Adipocyte (in vitro differentiated cells): Measurements from ENCODE around the gene MLX.
"Not testable (repeated sequence)": the region's sequence is repeated elsewhere in the genome, so short reads cannot be mapped to it uniquely, and the experiment has no call there.

Experiments used
- DNase-seq: peaks from one replicate; pipeline ENCODE4 v3.0.0-alpha.2; 2015; ENCODE audit warnings: low read depth
- H3K27me3 ChIP-seq: replicated peaks from 2 replicates; pipeline ENCODE4 v1.7.0; 2013; ENCODE audit warnings: mild to moderate bottlenecking, low read length, moderate library complexity; ENCODE audit not compliant: control insufficient read depth, insufficient read depth
- H3K36me3 ChIP-seq: 2 replicates; pipeline ENCODE4 v1.7.0; 2013; ENCODE audit warnings: low read length, mild to moderate bottlenecking, moderate library complexity; ENCODE audit not compliant: control insufficient read depth, insufficient read depth, severe bottlenecking
- H3K4me1 ChIP-seq: 2 replicates; pipeline ENCODE4 v1.7.0; 2013; ENCODE audit warnings: mild to moderate bottlenecking, low read length, moderate library complexity; ENCODE audit not compliant: control insufficient read depth, insufficient read depth
- H3K4me3 ChIP-seq: 2 replicates; pipeline ENCODE4 v1.7.0; 2013; ENCODE audit warnings: mild to moderate bottlenecking, low read length, moderate library complexity
- H3K9ac ChIP-seq: 2 replicates; pipeline ENCODE4 v1.7.0; 2013; ENCODE audit warnings: mild to moderate bottlenecking, low read length, moderate library complexity
- H3K9me3 ChIP-seq: 2 replicates; pipeline ENCODE4 v1.7.0; 2013; ENCODE audit warnings: mild to moderate bottlenecking, low read length, moderate library complexity; ENCODE audit not compliant: control insufficient read depth

Gene MLX

GRCh38 chr17:42586514-42587230, 19.8 kb downstream of the MLX start:
- Histone ChIP-seq H3K9me3 (no peaks in the 10 kb centered on the region), H3K27me3 (no peaks in the 10 kb centered on the region), H3K4me3 (no peak overlapping the region), H3K4me1 (peaks cover 35% of the 10 kb centered on the region), H3K36me3 (peaks cover 95% of the 10 kb centered on the region), H3K9ac (no peak overlapping the region)
- DNase-seq = no peak

- peaks cover 60% of the 10 kb centered on the region for H3K36me3 ChIP-seq
Observed at GRCh38 chr17:42590886-42591285, 24.0 kb downstream of the MLX start.

GRCh38 chr17:42591411-42591810, 24.5 kb downstream of the MLX start:
- no peaks in the 10 kb centered on the region for H3K27me3 ChIP-seq
- H3K9ac ChIP-seq = no peak overlapping the region
- DNase-seq = no peak
- H3K4me3 ChIP-seq = no peak overlapping the region
- H3K9me3 ChIP-seq = no peaks in the 10 kb centered on the region
- peaks cover 56% of the 10 kb centered on the region for H3K36me3 ChIP-seq
- peaks cover 14% of the 10 kb centered on the region for H3K4me1 ChIP-seq

More at GRCh38 chr17:42590886-42591285, 24.0 kb downstream of the MLX start:
- no peak overlapping the region for H3K4me3 ChIP-seq
- no peak overlapping the region for H3K9ac ChIP-seq
- DNase-seq = no peak
- H3K4me1 ChIP-seq = peaks cover 19% of the 10 kb centered on the region
- H3K27me3 ChIP-seq = no peaks in the 10 kb centered on the region
- no peaks in the 10 kb centered on the region for H3K9me3 ChIP-seq

- Histone ChIP-seq H3K9ac (no peak overlapping the region), H3K27me3 (no peaks in the 10 kb centered on the region)
Observed at GRCh38 chr17:42596386-42596785, 29.5 kb downstream of the MLX start.

GRCh38 chr17:42598905-42599304, 32.0 kb downstream of the MLX start:
- Histone ChIP-seq H3K27me3 (no peaks in the 10 kb centered on the region), H3K9me3 (no peaks in the 10 kb centered on the region), H3K9ac (no peak overlapping the region), H3K36me3 (peaks cover 2% of the 10 kb centered on the region), H3K4me3 (no peak overlapping the region), H3K4me1 (peaks cover 10% of the 10 kb centered on the region)
- DNase-seq = no peak

More at GRCh38 chr17:42596386-42596785, 29.5 kb downstream of the MLX start:
- H3K4me3 ChIP-seq = no peak overlapping the region
- peaks cover 8% of the 10 kb centered on the region for H3K36me3 ChIP-seq
- H3K4me1 ChIP-seq = peaks cover 10% of the 10 kb centered on the region
- DNase-seq = no peak
- H3K9me3 ChIP-seq = no peaks in the 10 kb centered on the region

GRCh38 chr17:42603318-42603717, 36.4 kb downstream of the MLX start:
- H3K4me1 ChIP-seq = peaks cover 16% of the 10 kb centered on the region
- DNase-seq = no peak
- no peaks in the 10 kb centered on the region for H3K9me3 ChIP-seq

GRCh38 chr17:42607769-42608168, 40.9 kb downstream of the MLX start:
- H3K9me3 ChIP-seq = no peaks in the 10 kb centered on the region
- peaks cover 11% of the 10 kb centered on the region for H3K36me3 ChIP-seq
- peaks cover 12% of the 10 kb centered on the region for H3K4me1 ChIP-seq
- peak overlapping the region; percentile 95 for H3K4me3 ChIP-seq
- H3K9ac ChIP-seq = peak overlapping the region; percentile 98
- H3K27me3 ChIP-seq = no peaks in the 10 kb centered on the region
- DNase-seq = no peak

More at GRCh38 chr17:42603318-42603717, 36.4 kb downstream of the MLX start:
- no peaks in the 10 kb centered on the region for H3K27me3 ChIP-seq
- no peak overlapping the region for H3K4me3 ChIP-seq
- H3K36me3 ChIP-seq = no peaks in the 10 kb centered on the region
- no peak overlapping the region for H3K9ac ChIP-seq

GRCh38 chr17:42608305-42609181, 41.6 kb downstream of the MLX start:
- Histone ChIP-seq H3K27me3 (no peaks in the 10 kb centered on the region), H3K9ac (peak overlapping the region; percentile 98), H3K4me1 (peaks cover 12% of the 10 kb centered on the region), H3K36me3 (peaks cover 19% of the 10 kb centered on the region), H3K9me3 (no peaks in the 10 kb centered on the region), H3K4me3 (peak overlapping the region; percentile 95)
- peak; percentile 49 for DNase-seq

- Histone ChIP-seq H3K9me3 (no peaks in the 10 kb centered on the region), H3K9ac (peak within 1 kb of the TSS; percentile 98), H3K36me3 (peaks cover 26% of the 10 kb centered on the region), H3K4me3 (peak within 1 kb of the TSS; percentile 95), H3K27me3 (no peaks in the 10 kb centered on the region), H3K4me1 (peaks cover 12% of the 10 kb centered on the region)
- peak; percentile 100 for DNase-seq
Observed at GRCh38 chr17:42609182-42609813, 42.4 kb downstream of the MLX start, which contains the start of the genes RETREG3 and TUBG1. Gene RETREG3, minus strand, starts transcription at chr17:42609374. Its CDS starts 50 bp downstream, at chr17:42609324. Gene TUBG1, plus strand, starts transcription at chr17:42609683. Its CDS starts 55 bp downstream, at chr17:42609738.

- not testable (repeated sequence) for H3K9me3 ChIP-seq, DNase-seq, H3K27me3 ChIP-seq
- Histone ChIP-seq H3K4me1 (peaks cover 12% of the 10 kb centered on the region), H3K9ac (peak overlapping the region; percentile 84), H3K36me3 (peaks cover 34% of the 10 kb centered on the region), H3K4me3 (peak overlapping the region; percentile 95)
Observed at GRCh38 chr17:42609814-42610801, 43.2 kb downstream of the MLX start.
